Measurements from ENCODE around the gene GCNT2. TPM values are rescaled to one million over a fixed set of nuclear protein-coding genes. Genes with fewer than 3 reads are reported as not detected.
A peak's percentile ranks its signal among the peaks of the same experiment; 100 is the strongest.

The GCNT2 gene
- total RNA-seq, 1 experiment from 2014 or later: 51.2 TPM

DNA sequence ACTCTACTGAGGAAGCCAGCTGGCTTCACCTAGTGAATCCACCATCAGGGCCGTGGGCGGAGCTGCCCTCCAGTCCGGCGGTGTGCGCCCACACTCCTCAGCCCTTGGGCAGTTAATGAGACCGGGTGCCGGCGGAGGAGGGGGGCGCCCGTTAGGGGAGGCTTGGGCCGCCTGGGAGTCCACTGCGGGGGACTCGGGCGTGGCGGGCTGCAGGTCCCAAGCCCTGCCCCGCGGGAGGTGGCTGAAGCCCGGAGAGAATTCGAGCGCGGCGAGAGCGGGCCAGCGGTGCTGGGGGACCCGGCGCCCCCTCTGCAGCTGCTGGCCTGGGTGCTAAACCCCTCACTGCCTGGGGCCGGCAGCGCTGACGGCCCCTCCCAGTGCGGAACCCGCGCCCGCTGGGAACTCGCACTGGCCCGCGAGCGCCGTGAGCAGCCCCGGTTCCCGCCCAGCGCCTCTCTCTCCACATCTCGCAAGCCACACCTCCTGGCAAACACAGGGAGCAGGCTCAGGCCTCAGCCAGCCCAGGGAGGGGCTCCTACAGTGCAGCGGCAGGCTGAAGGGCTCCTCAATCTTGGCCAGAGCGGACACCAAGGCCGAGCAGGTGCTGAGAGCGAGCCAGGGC, 38.4 kb upstream of the GCNT2 start (continued):
- TF ChIP-seq, protein P1, sequence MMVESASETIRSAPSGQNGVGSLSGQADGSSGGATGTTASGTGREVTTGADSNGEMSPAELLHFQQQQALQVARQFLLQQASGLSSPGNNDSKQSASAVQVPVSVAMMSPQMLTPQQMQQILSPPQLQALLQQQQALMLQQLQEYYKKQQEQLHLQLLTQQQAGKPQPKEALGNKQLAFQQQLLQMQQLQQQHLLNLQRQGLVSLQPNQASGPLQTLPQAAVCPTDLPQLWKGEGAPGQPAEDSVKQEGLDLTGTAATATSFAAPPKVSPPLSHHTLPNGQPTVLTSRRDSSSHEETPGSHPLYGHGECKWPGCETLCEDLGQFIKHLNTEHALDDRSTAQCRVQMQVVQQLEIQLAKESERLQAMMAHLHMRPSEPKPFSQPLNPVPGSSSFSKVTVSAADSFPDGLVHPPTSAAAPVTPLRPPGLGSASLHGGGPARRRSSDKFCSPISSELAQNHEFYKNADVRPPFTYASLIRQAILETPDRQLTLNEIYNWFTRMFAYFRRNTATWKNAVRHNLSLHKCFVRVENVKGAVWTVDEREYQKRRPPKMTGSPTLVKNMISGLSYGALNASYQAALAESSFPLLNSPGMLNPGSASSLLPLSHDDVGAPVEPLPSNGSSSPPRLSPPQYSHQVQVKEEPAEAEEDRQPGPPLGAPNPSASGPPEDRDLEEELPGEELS (CRISPR knock-in tag; IDR thresholded peaks at IDR 0.05): no peak
- TF ChIP-seq, protein P2, sequence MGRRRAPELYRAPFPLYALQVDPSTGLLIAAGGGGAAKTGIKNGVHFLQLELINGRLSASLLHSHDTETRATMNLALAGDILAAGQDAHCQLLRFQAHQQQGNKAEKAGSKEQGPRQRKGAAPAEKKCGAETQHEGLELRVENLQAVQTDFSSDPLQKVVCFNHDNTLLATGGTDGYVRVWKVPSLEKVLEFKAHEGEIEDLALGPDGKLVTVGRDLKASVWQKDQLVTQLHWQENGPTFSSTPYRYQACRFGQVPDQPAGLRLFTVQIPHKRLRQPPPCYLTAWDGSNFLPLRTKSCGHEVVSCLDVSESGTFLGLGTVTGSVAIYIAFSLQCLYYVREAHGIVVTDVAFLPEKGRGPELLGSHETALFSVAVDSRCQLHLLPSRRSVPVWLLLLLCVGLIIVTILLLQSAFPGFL (CRISPR knock-in tag; IDR thresholded peaks at IDR 0.05; ENCODE audit: borderline replicate concordance): no peak
- TF ChIP-seq ZNF138 (CRISPR knock-in tag; conservative IDR thresholded peaks at IDR 0.05): no peak
- TF ChIP-seq, protein P3, sequence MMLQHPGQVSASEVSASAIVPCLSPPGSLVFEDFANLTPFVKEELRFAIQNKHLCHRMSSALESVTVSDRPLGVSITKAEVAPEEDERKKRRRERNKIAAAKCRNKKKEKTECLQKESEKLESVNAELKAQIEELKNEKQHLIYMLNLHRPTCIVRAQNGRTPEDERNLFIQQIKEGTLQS (CRISPR knock-in tag; conservative IDR thresholded peaks at IDR 0.05): no peak
- no peak for TF ChIP-seq ZNF396 (CRISPR knock-in tag; IDR thresholded peaks at IDR 0.05; ENCODE audit: borderline replicate concordance)
- no peak for TF ChIP-seq TP53 (CRISPR knock-in tag; IDR thresholded peaks at IDR 0.05)

DNA sequence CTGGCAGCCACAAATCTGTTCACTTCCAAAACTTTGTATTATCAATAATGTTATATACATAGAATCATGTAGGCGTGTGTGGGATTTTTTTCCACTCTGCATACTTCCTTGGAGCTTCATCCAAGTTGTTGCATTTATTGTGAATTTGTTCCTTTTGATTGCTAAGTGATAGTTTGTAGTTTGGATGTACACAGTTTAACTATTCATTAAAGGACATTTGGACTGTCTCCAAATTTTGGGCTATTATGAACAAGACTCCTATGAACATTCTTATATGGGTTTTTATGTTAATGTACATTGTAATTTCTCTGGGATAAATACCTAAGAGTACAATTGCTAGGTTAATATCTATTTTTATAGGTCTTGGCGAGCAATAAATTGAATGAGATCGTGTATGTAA, 36.2 kb upstream of the GCNT2 start:
- no peak for ATAC-seq
- H3K27ac Mint-ChIP-seq: no peak overlapping the region
- H3K4me1 Mint-ChIP-seq: 0 out of 2 replicates have a peak, but pooled peaks cover 6% of the 10 kb centered on the region
- no peak for DNase-seq (ENCODE audit: low spot score)
- no peak overlapping the region for H3K4me3 Mint-ChIP-seq
- ChIA-PET CTCF (no interaction called here), POLR2A (no interaction called here)
- H3K9me3 Mint-ChIP-seq: peaks cover 29% of the 10 kb centered on the region
- TF ChIP-seq SP1 (CRISPR knock-in tag; conservative IDR thresholded peaks at IDR 0.05): no peak
- 0 out of 2 replicates have a peak, but pooled peaks cover 2% of the 10 kb centered on the region for H3K36me3 Mint-ChIP-seq
- H3K27me3 Mint-ChIP-seq (ENCODE audit: low read depth): peaks cover 29% of the 10 kb centered on the region

DNA sequence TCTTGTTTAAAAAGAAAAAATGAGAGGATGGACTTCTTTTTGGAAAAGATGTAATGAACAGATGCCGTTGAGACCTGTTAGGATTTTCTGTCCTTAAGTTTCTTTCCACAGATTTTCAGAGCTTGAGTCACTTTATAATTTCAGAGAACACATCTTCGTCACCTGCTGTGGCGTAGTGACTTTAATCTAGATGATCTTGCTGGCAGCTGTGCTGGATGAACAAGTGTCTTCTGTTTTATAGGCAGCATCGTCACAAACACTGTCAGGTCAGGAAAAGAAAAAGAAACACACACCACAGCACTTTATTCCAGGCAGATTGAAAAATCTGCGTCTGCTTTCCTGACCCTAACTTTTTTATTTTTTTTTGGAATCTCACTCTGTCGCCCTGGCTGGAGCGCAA, 35.7 kb upstream of the GCNT2 start:
- CTCF ChIA-PET: no interaction called here
- DNase-seq (ENCODE audit: low spot score) (no peak), ATAC-seq (no peak)
- H3K9me3 Mint-ChIP-seq: peaks cover 25% of the 10 kb centered on the region
- H3K4me3 Mint-ChIP-seq: no peak overlapping the region
- no peak overlapping the region for H3K27ac Mint-ChIP-seq
- H3K4me1 Mint-ChIP-seq: 0 out of 2 replicates have a peak, but pooled peaks cover 4% of the 10 kb centered on the region
- H3K36me3 Mint-ChIP-seq: 0 out of 2 replicates have a peak, but pooled peaks cover 2% of the 10 kb centered on the region
- POLR2A ChIA-PET: no interaction called here
- H3K27me3 Mint-ChIP-seq (ENCODE audit: low read depth): peaks cover 30% of the 10 kb centered on the region
- TF ChIP-seq KAT7 (CRISPR knock-in tag; IDR thresholded peaks at IDR 0.05; ENCODE audit: borderline replicate concordance): no peak
- no peak for TF ChIP-seq CBFB (CRISPR knock-in tag; IDR thresholded peaks at IDR 0.05; ENCODE audit: low read depth)
- no peak for TF ChIP-seq GABPB1 (CRISPR knock-in tag; IDR thresholded peaks at IDR 0.05)
- TF ChIP-seq, protein P4, sequence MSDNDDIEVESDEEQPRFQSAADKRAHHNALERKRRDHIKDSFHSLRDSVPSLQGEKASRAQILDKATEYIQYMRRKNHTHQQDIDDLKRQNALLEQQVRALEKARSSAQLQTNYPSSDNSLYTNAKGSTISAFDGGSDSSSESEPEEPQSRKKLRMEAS (CRISPR knock-in tag; IDR thresholded peaks at IDR 0.05): no peak

DNA sequence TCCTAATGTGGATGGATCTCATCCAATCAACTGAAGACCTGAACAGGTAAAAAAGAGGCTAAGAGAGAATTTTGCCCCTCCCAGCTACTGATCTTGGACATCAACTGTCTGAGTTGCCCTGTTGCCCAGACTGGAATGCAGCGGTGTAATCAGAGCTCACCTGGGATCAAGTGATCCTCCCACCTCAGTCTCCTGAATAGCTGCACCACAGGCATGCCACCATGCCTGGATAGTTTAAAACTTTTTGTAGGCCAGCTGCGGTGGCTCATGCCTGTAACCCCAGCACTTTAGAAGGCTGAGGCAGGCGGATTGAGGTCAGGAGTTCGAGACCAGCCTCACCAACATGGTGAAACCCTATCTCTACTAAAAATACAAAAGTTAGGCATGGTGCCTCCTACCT, 34.9 kb upstream of the GCNT2 start:
- 0 out of 2 replicates have a peak, but pooled peaks cover 4% of the 10 kb centered on the region for H3K4me1 Mint-ChIP-seq
- DNase-seq (ENCODE audit: low spot score): no peak
- no peak overlapping the region for H3K4me3 Mint-ChIP-seq
- H3K27ac Mint-ChIP-seq: no peak overlapping the region
- H3K9me3 Mint-ChIP-seq: peaks cover 25% of the 10 kb centered on the region
- CTCF ChIA-PET: interaction anchor here (0.7 kb wide), 1 partner anchor 37 kb away, joined by 3 read pairs; no protein-coding TSS in a partner anchor
- POLR2A ChIA-PET: no interaction called here
- 0 out of 2 replicates have a peak, but pooled peaks cover 2% of the 10 kb centered on the region for H3K36me3 Mint-ChIP-seq
- no peak for TF ChIP-seq ZBTB21 (CRISPR knock-in tag; IDR thresholded peaks at IDR 0.05; ENCODE audit: borderline replicate concordance)
- no peak for TF ChIP-seq ZNF416 (CRISPR knock-in tag; IDR thresholded peaks at IDR 0.05)
- peak; percentile 24; the same call in 1 of the 2 replicates for ATAC-seq
- peaks cover 32% of the 10 kb centered on the region for H3K27me3 Mint-ChIP-seq (ENCODE audit: low read depth)
